ENCODE results near the gene COL15A1.

COL15A1 gene

GRCh38 chr9:99112750-99113413 lies 169.2 kb downstream of the COL15A1 start:
- DNase-seq (ENCODE audit: extremely low spot score): no peak
- ChIA-PET CTCF (no interaction called here), POLR2A (no interaction called here)
- TF ChIP-seq BHLHE40 (IDR thresholded peaks at IDR 0.05; ENCODE audit: borderline replicate concordance) (no peak), ELF4 (IDR thresholded peaks at IDR 0.05) (no peak), NFRKB (IDR thresholded peaks at IDR 0.05) (no peak), TARDBP (IDR thresholded peaks at IDR 0.05) (no peak), ARNT (IDR thresholded peaks at IDR 0.05) (no peak), SUZ12 (IDR thresholded peaks at IDR 0.05) (no peak), ZNF384 (IDR thresholded peaks at IDR 0.05) (no peak), HDGF (IDR thresholded peaks at IDR 0.05; ENCODE audit: borderline replicate concordance) (no peak), PKNOX1 (IDR thresholded peaks at IDR 0.05) (no peak), FOXM1 (IDR thresholded peaks at IDR 0.05; ENCODE audit: borderline replicate concordance) (no peak), LEF1 (IDR thresholded peaks at IDR 0.05; ENCODE audit: borderline replicate concordance) (no peak), CTBP1 (IDR thresholded peaks at IDR 0.05; ENCODE audit: borderline replicate concordance) (no peak), SP1 (IDR thresholded peaks at IDR 0.05) (no peak), FOXA1 (IDR thresholded peaks at IDR 0.05) (no peak), L3MBTL2 (conservative IDR thresholded peaks at IDR 0.05) (no peak), FOXK2 (IDR thresholded peaks at IDR 0.05) (no peak)

- no peak for TF ChIP-seq NFRKB (IDR thresholded peaks at IDR 0.05)
- TF ChIP-seq L3MBTL2 (conservative IDR thresholded peaks at IDR 0.05): no peak
- no peak for DNase-seq (ENCODE audit: extremely low spot score)
- ChIA-PET CTCF (no interaction called here), POLR2A (interaction anchor here (0.6 to 0.8 kb wide), 2 partner anchors 9 to 1126 kb away, joined by 3 read pairs; partner anchors contain the start of gene TGFBR1)
Observed at GRCh38 chr9:99113414-99114048, 169.8 kb downstream of the COL15A1 start.

- no peak for DNase-seq (ENCODE audit: extremely low spot score)
- ChIA-PET POLR2A (interaction anchor here (0.6 to 0.8 kb wide), 2 partner anchors 9 to 1127 kb away, joined by 3 read pairs; partner anchors contain the start of gene TGFBR1), CTCF (no interaction called here)
- TF ChIP-seq ELF4 (IDR thresholded peaks at IDR 0.05): no peak
- no peak for TF ChIP-seq CTBP1 (IDR thresholded peaks at IDR 0.05; ENCODE audit: borderline replicate concordance)
- TF ChIP-seq LEF1 (IDR thresholded peaks at IDR 0.05; ENCODE audit: borderline replicate concordance): no peak
- no peak for TF ChIP-seq NFRKB (IDR thresholded peaks at IDR 0.05)
- TF ChIP-seq SUZ12 (IDR thresholded peaks at IDR 0.05): no peak
Observed at GRCh38 chr9:99114049-99114440, 170.3 kb downstream of the COL15A1 start.

- TF ChIP-seq LEF1 (IDR thresholded peaks at IDR 0.05; ENCODE audit: borderline replicate concordance) (no peak), ARNT (IDR thresholded peaks at IDR 0.05) (no peak), L3MBTL2 (conservative IDR thresholded peaks at IDR 0.05) (no peak), NFRKB (IDR thresholded peaks at IDR 0.05) (no peak), FOXM1 (IDR thresholded peaks at IDR 0.05; ENCODE audit: borderline replicate concordance) (no peak), TARDBP (IDR thresholded peaks at IDR 0.05) (no peak), FOXK2 (IDR thresholded peaks at IDR 0.05) (no peak), FOXA1 (IDR thresholded peaks at IDR 0.05) (no peak), ZNF384 (IDR thresholded peaks at IDR 0.05) (no peak), ELF4 (IDR thresholded peaks at IDR 0.05) (no peak), HDGF (IDR thresholded peaks at IDR 0.05; ENCODE audit: borderline replicate concordance) (no peak), CTBP1 (IDR thresholded peaks at IDR 0.05; ENCODE audit: borderline replicate concordance) (no peak), BHLHE40 (IDR thresholded peaks at IDR 0.05; ENCODE audit: borderline replicate concordance) (no peak), PKNOX1 (IDR thresholded peaks at IDR 0.05) (no peak), SP1 (IDR thresholded peaks at IDR 0.05) (no peak)
- DNase-seq (ENCODE audit: extremely low spot score): no peak
- ChIA-PET POLR2A (no interaction called here), CTCF (no interaction called here)
Observed at GRCh38 chr9:99114846-99115500, 171.3 kb downstream of the COL15A1 start.

- no peak for DNase-seq (ENCODE audit: extremely low spot score)
- no peak for TF ChIP-seq ELF4 (IDR thresholded peaks at IDR 0.05)
- no peak for TF ChIP-seq NFRKB (IDR thresholded peaks at IDR 0.05)
- no peak for TF ChIP-seq BHLHE40 (IDR thresholded peaks at IDR 0.05; ENCODE audit: borderline replicate concordance)
- no peak for TF ChIP-seq HDGF (IDR thresholded peaks at IDR 0.05; ENCODE audit: borderline replicate concordance)
- no peak for TF ChIP-seq ZNF384 (IDR thresholded peaks at IDR 0.05)
- no peak for TF ChIP-seq PKNOX1 (IDR thresholded peaks at IDR 0.05)
- POLR2A ChIA-PET: no interaction called here
- CTCF ChIA-PET: no interaction called here
Observed at GRCh38 chr9:99116003-99116411, 172.3 kb downstream of the COL15A1 start.

- TF ChIP-seq LEF1 (IDR thresholded peaks at IDR 0.05; ENCODE audit: borderline replicate concordance) (no peak), NFRKB (IDR thresholded peaks at IDR 0.05) (no peak), CTBP1 (IDR thresholded peaks at IDR 0.05; ENCODE audit: borderline replicate concordance) (no peak), ARNT (IDR thresholded peaks at IDR 0.05) (no peak), TARDBP (IDR thresholded peaks at IDR 0.05) (no peak), BHLHE40 (IDR thresholded peaks at IDR 0.05; ENCODE audit: borderline replicate concordance) (no peak), ELF4 (IDR thresholded peaks at IDR 0.05) (no peak), FOXK2 (IDR thresholded peaks at IDR 0.05) (no peak), FOXA1 (IDR thresholded peaks at IDR 0.05) (no peak), PKNOX1 (IDR thresholded peaks at IDR 0.05) (no peak), SP1 (IDR thresholded peaks at IDR 0.05) (no peak), SUZ12 (IDR thresholded peaks at IDR 0.05) (no peak), HDGF (IDR thresholded peaks at IDR 0.05; ENCODE audit: borderline replicate concordance) (no peak), FOXM1 (IDR thresholded peaks at IDR 0.05; ENCODE audit: borderline replicate concordance) (no peak), L3MBTL2 (conservative IDR thresholded peaks at IDR 0.05) (no peak), ZNF384 (IDR thresholded peaks at IDR 0.05) (no peak)
- ChIA-PET CTCF (no interaction called here), POLR2A (no interaction called here)
- no peak for DNase-seq (ENCODE audit: extremely low spot score)
Observed at GRCh38 chr9:99118782-99119466, 175.2 kb downstream of the COL15A1 start.
